ENCODE data around the gene NIFK.
"Not testable (repeated sequence)": the region's sequence is repeated elsewhere in the genome, so short reads cannot be mapped to it uniquely, and the experiment has no call there.

The NIFK gene

DNA sequence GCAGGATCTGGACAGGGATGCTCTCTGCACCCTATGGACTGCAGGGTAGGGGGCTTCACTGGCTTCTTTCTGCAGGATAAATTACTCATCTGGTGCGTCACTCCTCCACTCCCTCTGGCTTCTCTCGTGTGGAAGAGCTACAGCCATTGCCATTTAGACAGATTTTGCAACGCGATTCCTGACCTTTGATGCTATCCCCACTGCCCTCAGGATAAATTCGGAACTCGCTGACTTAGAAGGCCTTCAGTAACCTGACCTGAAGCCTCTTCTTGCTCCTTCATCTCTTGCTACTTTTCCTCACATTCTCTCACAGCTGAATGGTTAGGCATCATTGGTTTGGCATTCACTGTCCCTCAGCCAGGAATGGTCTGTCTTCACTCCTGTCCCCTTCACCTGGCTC is 5.3 kb downstream of the NIFK start:
- no peak for DNase-seq

DNA sequence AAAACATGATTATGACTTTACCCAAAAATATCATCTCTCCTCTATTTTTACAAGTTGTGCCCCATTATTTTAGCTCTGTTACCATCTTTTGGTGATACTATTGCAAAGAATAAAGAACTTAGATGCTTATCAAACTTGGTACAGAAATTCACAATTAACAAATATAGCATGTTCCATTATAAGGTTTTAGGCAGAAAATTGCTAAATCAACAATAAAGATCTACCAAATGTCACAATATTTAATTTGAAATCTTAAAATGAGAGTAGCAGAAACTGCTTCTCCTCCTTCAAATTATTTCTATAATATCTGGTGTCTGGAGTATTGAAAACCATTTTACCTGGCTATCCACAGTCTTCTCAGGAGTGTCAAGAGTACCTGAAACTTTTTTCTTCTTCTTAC is 8.7 kb downstream of the NIFK start:
- DNase-seq: no peak

DNA sequence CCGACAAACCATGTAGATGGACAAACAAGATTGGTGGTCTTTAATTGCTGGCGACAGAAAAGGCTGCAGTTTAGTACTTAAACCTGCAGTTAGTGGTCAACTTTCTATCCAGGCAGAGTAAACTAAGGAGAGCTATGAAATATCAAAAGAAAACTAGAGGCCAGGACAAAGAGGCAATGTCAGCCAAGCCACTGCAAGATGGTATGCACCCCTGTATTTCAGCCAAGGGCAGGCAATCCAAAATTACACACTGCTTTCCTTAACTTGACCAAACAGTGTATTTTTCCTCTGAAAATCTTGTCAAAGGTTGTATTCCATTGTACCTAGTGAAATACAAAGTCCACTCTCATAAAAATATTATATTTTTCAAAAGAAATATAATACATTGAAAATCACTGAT is 9.3 kb downstream of the NIFK start:
- DNase-seq: no peak

DNA sequence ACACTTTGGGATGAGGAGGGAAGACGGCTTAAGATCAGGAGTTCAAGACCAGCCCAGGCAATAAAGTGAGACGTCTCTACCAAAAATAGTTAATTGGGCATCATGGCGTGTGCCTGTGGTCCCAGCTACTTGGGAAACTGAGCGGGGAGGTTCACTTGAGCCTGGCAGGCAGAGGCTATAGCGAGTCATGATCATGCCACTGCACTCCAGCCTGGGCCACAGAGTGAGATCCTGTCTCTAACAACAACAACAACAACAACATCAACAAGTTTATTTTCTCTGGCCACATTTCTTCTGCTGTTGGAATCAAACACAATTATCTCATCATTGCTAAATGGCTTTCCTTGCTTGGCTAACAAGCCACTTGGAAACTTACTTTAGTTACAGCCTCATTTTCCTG is 13.4 kb downstream of the NIFK start:
- no peak for DNase-seq

DNA sequence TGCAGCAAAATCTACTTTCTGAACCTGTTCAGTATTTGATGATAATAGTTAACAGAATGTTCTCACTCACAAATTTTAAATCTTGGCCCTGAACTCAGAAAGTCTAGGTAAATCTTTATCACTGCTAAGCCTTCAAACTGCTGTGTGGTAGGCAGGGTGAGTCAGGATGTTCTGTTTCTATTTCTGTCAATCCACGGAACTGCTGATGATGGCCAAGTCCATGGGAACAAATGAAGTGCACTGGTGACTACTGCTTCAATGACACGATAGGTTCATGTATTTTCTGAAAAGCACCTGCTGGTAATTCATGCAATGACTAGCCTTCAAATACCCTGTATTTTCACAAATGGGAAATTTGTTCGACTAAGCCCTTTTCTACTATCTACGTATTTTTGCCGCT is 14.2 kb downstream of the NIFK start:
- no peak for DNase-seq

DNA sequence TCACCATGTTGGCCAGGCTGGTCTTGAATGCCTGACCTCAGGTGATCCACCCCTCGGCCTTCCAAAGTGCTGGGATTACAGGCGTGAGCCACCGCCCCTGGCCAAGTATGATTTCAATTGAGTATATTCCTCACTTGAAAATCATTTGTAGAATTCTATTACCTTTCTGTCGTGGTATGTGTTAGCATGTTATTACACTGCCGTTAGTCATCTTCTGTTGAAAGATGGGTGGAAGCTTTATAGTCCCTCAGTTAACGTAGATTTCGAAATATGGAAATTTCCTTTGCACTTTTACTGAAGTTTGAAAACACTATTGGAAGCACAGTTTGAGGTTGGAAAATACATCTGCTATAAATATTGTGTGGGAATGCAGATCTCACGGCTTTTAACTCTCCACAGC is 14.7 kb downstream of the NIFK start:
- no peak for DNase-seq

DNA sequence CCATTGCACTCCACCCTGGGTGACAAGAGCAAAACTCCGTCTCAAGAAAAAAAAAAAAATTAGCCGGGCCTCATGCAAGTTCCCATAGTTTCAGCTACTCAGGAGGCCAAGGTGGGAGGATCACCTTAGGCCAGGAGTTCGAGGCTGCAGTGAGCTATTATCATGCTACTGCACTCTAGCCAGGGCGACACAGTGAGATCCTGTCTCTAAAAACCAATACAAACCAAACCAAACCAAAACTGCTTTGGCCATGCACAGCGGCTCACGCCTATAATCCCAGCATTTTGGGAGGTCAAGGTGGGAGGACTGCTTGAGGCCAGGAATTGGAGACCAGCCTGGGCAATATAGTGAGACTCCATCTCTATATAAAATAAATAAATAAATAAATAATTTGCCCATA is 19.1 kb downstream of the NIFK start:
- DNase-seq: no peak

DNA sequence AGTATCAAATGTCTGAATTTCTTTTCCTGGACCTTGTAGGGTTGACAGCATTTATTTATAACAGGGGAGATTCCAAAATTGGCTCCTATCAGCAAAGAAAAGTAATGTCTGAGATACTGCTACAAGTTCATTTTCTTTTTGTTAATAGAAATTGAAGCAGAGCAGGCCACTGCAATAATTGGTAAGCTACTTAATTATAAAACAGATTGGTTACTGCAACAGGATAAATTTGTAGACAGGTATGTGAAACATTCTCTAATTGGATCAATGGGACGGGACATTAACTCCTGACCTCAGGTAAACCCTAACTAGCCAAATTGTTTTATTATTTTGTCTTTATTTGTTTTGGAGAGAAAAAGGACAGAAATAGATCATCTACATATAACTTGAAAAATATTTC is 20.5 kb downstream of the NIFK start:
- no peak for DNase-seq

DNA sequence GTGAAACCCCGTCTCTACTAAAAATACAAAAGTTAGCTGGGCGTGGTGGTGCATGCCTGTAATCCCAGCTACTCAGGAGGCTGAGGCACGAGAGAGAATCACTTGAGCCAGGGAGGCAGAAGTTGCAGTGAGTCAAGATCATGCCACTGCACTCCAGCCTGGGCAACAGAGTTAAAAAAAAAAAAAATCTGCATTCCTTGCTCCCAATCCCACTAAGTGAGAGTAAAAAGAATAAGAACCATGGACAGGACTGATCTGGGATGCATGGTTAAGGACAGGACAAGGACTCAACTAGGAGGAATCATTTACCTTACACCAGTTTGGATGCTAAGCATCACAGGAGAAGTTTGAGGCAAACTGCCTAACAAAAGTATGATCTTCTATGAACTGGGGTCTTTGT is 25.2 kb downstream of the NIFK start:
- DNase-seq: not testable (repeated sequence)

DNA sequence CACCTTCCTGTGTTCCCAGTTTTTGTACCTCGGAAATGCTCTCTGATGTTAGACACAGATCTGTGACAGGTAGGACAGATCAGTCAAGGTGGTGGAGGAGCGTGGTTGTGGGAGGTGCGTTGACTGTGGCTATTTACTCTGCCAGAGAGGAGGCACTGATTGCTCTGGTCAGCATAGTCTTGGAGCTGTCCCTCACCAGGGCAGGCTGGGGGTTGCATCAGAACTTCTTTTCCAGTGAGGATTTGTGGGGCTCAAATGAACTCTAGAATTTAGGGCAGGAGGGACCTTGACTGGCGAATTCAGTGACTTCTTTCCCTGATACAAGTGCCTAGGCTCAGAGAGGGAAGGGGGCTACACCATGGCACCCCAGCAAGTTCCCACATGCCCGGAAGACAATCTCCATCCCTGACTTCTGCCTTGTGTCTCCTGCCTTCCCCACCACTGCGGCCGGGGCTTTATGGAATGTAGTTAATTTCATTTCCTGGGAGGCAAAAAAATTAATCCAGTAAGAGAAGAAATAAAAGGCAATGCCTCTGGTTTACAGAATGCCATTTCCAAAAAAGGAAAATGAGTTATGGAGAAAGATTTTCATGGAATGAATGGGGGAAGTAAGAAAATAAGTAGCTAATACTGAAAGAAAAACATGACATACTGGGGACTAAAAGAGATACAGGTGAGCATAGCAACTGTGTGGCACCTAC is 26.1 kb downstream of the NIFK start:
- no peak for DNase-seq

DNA sequence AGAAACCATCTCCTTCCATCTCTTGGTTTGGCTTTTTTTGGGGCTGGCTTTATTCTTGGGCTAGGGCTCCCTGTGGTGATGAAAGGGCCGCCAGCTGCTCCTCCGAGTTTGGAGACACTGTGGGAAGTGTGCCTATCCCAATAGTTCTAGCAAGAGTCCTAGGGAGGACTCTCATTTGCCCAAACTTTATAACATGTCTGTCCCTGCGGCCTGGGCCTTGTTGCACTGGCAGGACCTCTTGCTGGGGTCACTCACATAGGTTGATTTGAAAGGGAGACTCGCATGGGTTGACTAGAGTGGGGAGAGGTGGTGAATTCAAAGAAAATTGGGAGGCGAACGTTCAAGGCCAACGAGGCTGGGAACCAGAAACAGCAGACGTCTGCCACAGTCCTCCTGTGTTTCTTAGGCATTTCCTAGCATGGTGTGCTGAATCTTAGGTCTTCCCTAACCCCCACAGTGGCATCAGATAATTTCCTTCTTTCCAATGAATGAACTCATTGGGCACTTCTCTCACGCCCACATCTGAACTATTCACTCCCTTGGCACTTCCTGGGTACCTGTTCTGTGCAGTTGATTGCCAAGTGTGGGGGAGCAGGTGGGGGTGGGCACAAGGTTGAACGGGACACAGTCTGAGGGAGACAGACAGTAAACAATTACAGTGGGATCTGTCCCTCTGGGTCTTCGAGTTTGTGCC is 26.8 kb downstream of the NIFK start:
- no peak for DNase-seq

DNA sequence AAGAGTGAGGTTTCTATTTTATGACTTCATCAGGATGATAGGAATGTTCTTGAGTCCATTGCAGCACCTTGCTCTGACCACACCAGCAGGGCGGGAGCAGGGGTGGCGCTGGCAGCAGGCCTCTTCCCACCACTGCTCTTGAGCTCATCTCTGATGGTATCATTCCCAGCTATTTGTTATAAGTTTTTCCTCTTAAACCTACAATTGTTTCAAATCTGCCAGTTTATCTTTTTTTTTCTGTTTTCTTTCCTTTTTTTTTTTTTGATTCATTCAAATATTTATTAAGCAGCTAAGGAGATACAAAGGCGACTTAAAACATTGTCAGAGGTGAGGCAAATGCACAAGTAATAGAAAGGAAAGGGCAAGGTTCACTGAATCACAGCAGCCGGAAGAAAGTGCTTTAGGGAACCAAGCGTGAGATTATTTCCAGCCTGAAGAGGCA is 28.7 kb downstream of the NIFK start:
- DNase-seq: no peak

DNA sequence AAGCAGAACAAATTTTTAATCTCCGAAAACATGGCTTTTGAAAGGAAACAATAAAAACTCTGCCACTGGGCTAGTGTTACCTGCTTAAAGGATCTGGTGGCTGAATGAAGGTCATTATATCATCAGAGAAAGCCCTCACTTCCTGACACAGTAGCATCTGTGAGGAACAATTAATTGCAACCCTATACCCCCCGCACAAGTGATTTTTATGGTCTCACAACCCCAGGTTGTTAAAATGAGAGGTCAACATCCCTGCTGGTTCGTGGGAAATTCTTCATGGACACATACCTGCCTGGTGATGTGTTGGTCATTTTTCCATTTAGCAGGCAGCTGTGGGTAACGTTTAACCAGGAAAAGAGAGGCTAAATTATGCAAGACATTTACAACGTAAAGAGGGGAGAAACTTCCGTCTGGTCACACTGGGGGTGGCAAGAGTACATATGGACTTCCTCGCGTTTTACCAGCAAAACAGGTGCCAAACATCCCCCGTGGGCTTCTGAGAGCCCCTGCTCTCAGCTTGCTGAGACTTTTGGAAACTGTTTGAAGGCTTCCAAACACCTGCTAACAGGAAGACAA is 29.2 kb downstream of the NIFK start:
- DNase-seq: no peak

DNA sequence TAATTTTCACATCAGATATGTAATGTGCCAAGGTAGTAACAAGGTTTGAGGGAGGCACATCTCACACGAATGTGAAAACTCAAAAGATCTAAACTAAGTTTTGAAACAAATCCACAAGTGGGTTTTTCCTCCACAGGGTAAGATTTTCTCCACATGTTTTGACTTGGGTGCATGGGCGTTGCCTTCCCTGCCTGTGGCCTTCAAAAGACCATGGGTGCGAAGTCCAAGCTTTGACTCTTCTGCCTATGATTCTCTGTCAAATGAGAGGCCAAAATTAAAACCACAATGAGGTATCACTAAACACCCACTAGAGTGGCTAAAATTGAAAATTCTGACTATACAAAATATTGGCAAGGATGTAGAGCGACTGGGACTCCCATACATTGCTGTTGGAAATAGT is 30.7 kb downstream of the NIFK start:
- no peak for DNase-seq

DNA sequence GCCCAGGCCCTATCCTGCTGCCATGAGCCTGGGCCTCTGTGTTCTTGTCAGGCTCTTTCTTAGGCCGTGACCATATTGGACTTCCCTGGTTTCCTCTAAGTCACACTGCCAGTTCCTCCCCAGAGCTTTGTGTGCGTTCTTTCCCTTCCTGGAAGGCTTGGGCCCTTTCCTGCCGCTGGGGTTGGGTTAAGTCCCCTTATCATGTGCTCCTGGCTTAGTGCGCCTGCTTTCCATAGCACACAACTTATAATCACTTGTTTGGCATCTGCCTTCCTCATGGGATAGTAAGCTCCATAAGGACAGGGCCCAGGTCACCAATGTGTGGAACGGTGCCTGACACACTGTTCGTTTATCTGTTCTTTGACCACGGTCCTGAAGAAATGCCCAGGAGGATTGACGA is 31.3 kb downstream of the NIFK start:
- DNase-seq: no peak

DNA sequence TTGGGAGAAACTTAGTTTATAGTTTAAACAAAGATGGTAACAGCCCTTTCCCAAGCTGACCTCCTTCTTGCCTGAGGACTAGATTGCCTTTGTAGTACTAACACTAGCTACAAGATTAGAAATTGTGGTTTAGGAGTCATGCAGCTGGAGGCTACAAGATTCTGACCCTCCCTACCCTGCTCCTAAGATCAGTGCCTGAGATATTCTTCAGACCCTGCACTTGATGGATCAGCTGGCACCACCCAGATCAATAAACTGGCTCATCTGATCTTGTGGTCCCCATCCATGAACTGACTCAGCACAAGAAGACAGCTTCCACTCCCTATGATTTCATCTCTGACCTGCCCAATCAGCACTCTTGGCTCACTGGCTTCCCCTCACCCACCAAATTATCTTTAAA is 34.9 kb downstream of the NIFK start:
- not testable (repeated sequence) for DNase-seq

DNA sequence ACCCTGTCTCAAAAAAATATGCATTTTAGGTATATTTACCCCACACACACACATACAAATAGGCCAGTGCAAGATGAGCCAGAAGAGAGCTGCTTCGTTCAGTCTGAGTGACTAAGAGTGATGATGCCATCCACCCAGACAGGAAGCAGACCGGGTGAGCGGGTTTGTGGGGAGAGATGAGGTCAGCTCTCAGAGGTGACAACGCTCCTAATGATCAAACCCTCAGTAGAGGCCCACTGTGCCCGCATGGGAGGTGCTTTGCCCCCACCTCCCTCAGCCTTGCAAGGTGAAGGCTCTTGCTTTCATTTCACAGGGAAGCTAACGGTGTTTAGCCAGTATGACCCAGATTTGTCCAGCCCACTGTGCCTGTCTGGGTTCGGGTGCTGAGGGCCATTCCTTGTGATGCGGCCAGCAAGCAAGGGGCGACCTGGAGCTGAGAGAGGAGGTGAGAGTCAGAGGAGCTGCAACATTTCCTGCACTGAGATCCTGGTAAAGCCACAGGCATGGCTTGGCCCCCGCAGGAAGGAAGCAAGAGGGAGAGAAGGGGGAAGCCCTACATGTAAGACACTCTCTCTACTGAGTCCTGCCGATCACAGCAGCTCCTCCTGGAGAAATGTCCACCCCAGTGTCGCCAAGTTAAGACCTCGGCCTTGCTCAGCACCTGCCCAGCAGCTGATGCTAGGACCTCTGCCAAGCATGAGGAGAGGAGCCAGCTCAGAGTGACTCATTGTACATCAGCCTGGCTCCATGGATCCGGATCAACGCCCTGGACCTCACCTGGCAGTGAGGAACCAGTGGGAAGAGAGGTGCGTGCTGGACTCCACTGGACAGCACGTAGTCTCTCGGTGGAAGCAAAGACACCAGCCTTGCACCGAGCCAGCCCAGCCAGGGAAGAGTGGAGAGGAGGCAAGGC is 37.0 kb downstream of the NIFK start:
- no peak for DNase-seq

DNA sequence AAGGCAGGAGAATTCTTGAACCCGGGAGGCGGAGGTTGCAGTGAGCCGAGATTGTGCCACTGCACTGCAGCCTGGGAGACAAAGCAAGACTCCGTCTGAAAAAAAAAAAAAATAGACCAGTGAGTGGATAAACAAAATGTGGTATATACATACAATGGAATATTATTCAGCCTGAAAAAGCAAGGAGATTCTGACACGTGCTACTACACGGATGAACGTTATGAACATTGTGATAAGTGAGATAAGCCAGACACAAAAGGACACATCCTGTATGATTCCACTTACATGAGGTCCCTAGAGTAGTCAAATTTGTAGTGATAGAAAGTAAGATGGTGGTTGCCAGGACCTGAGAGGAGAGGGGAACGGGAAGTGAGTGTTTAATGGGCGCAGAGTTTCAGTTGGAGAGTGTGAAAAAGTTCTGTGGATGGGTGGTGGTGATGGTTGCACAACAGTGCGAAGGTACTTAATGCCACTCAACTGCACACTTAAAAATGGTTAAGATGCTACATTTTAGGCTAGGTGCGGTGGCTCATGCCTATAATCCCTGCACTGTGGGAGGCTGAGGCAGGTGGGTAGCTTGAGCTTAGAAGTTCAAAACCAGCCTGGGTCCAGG is 38.3 kb downstream of the NIFK start:
- no peak for DNase-seq

DNA sequence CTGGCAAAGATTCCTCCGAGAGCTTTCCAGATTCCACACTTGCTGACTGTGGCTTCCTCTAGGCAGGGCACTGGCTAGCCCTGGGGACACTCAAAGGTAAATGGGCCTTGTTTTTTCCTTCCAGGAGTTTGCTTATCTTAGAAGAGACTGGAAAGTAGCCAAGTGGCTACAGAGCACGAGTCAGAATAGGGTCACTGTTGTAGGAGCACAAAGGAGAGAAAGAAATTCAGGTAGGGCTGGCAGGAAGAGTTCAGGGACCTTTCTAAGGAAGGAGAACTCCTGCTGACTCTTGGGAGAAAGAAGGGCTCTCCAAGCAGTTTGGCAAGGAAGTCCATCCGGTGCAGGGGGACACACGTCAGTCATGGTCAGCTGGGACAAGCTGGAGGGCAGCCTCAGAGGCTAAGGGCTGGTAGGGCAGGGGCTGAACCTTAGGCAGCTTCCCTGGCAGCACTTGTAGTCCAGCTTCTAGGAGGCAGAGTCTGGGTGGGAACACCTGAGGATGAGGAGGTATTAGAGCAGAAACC is 39.5 kb downstream of the NIFK start:
- no peak for DNase-seq

DNA sequence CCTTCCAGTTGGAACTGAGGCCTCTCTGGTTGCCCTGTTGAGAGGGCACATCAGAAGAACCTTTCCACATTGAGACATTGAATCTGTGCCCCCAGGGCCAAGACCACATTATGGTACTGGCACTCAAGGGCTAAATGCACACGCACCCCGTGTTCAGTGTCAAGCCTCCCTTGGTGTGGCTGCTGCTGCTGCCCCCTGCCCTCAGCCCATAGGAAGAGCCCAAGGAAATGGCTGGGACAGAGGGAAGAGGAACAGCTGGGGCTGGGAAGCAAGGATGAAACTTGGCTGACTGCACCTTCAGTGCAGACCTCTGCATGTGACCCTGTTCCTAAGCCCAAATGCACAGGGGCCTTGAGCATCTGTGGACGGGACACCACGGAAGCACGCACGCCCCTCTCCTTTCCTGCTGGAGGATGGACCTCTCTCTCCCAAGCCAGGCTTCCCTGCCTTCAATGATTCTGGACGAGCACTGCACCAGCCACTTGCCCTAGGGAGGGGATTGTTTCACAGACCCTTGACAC is 40.2 kb downstream of the NIFK start:
- no peak for DNase-seq

DNA sequence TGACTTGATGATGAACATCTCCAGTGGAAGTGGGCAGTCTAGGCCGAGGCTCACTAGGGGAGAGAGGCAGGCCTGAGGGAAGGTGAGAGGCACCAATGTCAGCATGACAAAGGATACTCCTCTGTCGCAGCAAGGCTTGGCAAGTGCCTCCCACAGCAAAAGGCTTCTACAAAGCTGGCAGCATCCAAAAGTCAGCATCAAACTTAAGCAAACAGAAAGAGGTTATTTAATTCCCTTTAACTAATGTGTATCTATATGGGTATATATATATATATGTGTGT is 41.6 kb downstream of the NIFK start:
- DNase-seq: no peak

DNA sequence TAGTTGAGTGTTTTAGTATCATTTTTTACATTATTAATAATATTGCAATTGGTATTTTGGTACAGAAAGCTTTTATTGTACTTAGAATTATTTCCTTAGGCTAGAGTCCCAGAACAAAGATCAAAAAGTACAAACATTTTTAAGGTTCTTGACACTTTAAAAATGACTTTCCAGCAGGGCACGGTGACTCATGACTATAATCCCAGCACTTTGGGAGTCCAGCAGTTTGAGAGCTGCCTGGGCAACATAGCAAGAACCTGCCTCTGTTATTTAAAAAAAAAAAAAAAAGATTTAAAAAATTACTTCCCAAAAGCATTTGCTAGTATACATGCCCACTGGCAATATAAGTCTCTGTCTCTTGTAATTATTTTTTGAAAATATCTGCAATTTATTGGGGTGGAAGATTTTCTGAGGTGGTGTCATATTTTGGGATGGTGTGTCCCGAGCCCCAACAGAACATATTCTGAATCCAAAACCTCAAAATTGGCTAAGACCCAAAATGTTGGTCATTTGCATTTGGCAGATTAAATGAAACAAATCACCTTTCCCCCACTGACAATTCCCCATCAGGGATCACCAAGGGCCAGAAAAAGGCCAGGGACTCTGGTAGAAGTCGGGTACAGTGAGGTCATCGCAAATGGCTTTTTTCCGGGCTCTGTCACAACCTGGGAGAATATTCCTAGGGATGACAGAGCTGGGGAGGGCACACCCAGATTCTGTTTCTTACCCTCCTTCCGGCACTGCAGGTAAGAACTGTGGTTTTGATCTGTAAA is 42.1 kb downstream of the NIFK start:
- no peak for DNase-seq
